HuH-7.5 (cell line): ENCODE results near the gene DLG5.
"Not testable (repeated sequence)": the region's sequence is repeated elsewhere in the genome, so short reads cannot be mapped to it uniquely, and the experiment has no call there.

Experiments used
- DNase-seq: peaks from one replicate; pipeline ENCODE4 v3.0.0; 2011; ENCODE audit warnings: low spot score

The DLG5 gene

GRCh38 chr10:77791506-77791905, 135.0 kb downstream of the DLG5 start:
- DNase-seq = no peak

- DNase-seq = no peak
These were observed 136.7 kb downstream of the DLG5 start for GRCh38 chr10:77789861-77790260.

- no peak for DNase-seq
These were observed 137.5 kb downstream of the DLG5 start for GRCh38 chr10:77789016-77789415.

GRCh38 chr10:77788496-77789010, 138.0 kb downstream of the DLG5 start:
- no peak for DNase-seq

- DNase-seq = no peak
These were observed 139.1 kb downstream of the DLG5 start for GRCh38 chr10:77787440-77787839.

- no peak for DNase-seq
These were observed 141.7 kb downstream of the DLG5 start for GRCh38 chr10:77784856-77785255.

GRCh38 chr10:77782328-77783061, 144.1 kb downstream of the DLG5 start:
- no peak for DNase-seq

- no peak for DNase-seq
These were observed 144.9 kb downstream of the DLG5 start for GRCh38 chr10:77781451-77782327.

- no peak for DNase-seq
These were observed 146.4 kb downstream of the DLG5 start for GRCh38 chr10:77780180-77780579.

GRCh38 chr10:77776487-77776886, 150.1 kb downstream of the DLG5 start:
- no peak for DNase-seq

- DNase-seq = no peak
These were observed 151.6 kb downstream of the DLG5 start for GRCh38 chr10:77774940-77775391.

- DNase-seq = no peak
These were observed 152.7 kb downstream of the DLG5 start for GRCh38 chr10:77773631-77774426.

- not testable (repeated sequence) for DNase-seq
These were observed 153.5 kb downstream of the DLG5 start for GRCh38 chr10:77772852-77773600.

GRCh38 chr10:77771851-77772250, 154.7 kb downstream of the DLG5 start:
- DNase-seq = no peak

- DNase-seq = no peak
These were observed 155.1 kb downstream of the DLG5 start for GRCh38 chr10:77771450-77771849.

GRCh38 chr10:77770868-77771175, 155.7 kb downstream of the DLG5 start:
- no peak for DNase-seq

GRCh38 chr10:77770081-77770867, 156.3 kb downstream of the DLG5 start:
- DNase-seq = no peak

- no peak for DNase-seq
These were observed 158.5 kb downstream of the DLG5 start for GRCh38 chr10:77768039-77768438.

GRCh38 chr10:77763453-77764430, 162.8 kb downstream of the DLG5 start:
- no peak for DNase-seq

- not testable (repeated sequence) for DNase-seq
These were observed 168.1 kb downstream of the DLG5 start for GRCh38 chr10:77758406-77758805.
